Right lobe of liver (tissue), 6 donors: ENCODE measurements around the gene ALKBH1. TPM values are rescaled to one million over a fixed set of nuclear protein-coding genes. Genes with fewer than 3 reads are reported as not detected.

ENCODE experiments used
- ATAC-seq, 4 donors: fragments of 200-7000 bp; cut with Tn5 transposase; one replicate each; pipeline ENCODE4 v1.9.1; 2020; ENCODE audit warnings: mild to moderate bottlenecking in 4 of 4, moderate library complexity in 4 of 4
- DNase-seq, 3 donors: peaks; one replicate each; pipeline ENCODE4 v3.0.0-alpha.2; 2020
- H3K27ac ChIP-seq, 3 donors: fragments of 200-600 bp; one replicate each; pipeline ENCODE4 v1.8.0; 2022
- H3K27me3 ChIP-seq, 2 donors: fragments of 200-600 bp; one replicate each; pipeline ENCODE4 v1.8.0; 2022
- H3K36me3 ChIP-seq, 4 donors: fragments of 200-600 bp; sonication (generic) in 1 of 4; one replicate each; pipeline versions ENCODE4 v1.5.1 to v1.8.0; 2017 to 2022; ENCODE audit warnings: control low read depth in 1 of 4
- H3K4me1 ChIP-seq, 4 donors: fragments of 200-600 bp; sonication (generic) in 1 of 4; one replicate each; pipeline versions ENCODE4 v1.5.1 to v1.8.0; 2017 to 2022; ENCODE audit warnings: control low read depth in 1 of 4
- H3K4me3 ChIP-seq, 3 donors: fragments of 200-600 bp; one replicate each; pipeline ENCODE4 v1.8.0; 2022
- H3K9me3 ChIP-seq, 4 donors: fragments of 200-600 bp; sonication (generic) in 1 of 4; one replicate each; pipeline versions ENCODE4 v1.5.1 to v1.8.0; 2017 to 2022; ENCODE audit warnings: control low read depth in 1 of 4
- CTCF ChIP-seq, 4 donors: fragments of 200-600 bp in 3 of 4; fragments of 450-650 bp in 1 of 4; IDR thresholded peaks; one replicate each; pipeline versions ENCODE4 v1.5.1 to v1.8.0; 2016 to 2022; ENCODE audit warnings: antibody characterized with exemption in 4 of 4, mild to moderate bottlenecking in 2 of 4
- POLR2A ChIP-seq: fragments of 450-650 bp; IDR thresholded peaks from one replicate; pipeline ENCODE4 v1.6.1; 2017; ENCODE audit warnings: antibody characterized with exemption, mild to moderate bottlenecking
- WGBS: methylation state at CpG from one replicate; pipeline ENCODE4 v1.1.6; 2018; ENCODE audit warnings: low coverage, low lambda C conversion rate; ENCODE audit not compliant: insufficient coverage; ENCODE audit errors: missing lambda C conversion rate; 5-methylcytosine and 5-hydroxymethylcytosine counted together
- intact Hi-C, 2 donors: fragments of 100-400 bp; cut with DNase I; formaldehyde crosslinking; loops; one replicate each; pipeline versions ENCODE4 v1.11.2 to v1.14.1; 2022
- total RNA-seq, 6 experiments: library from RNA; depleted of rRNA in 2 of 6; stranded (reverse); fragments of >200 nt in 2 of 6; fragmentation: NEBNext Ultra II Directional in 3 of 6; extraction: Animal tissue kit (Norgen Biotek cat#: 25700) in 3 of 6; gene quantifications; one replicate each; pipeline versions ENCODE4 v1.1.0 to v1.2.4, GENCODE V29; 2016 to 2023
- donor health status: DM: no; HTN: yes; CAD: no.
- donor health status: DM: no; HTN: no; CAD: no.
- donor health status: DM: no; HTN: no; CAD: no.
- donor health status: DM: no; HTN: yes; CAD: no.
- donor health status: DM: no; HTN: yes; CAD: no.

ALKBH1 gene
- total RNA-seq, 6 experiments from 2014 or later: 4.9 to 7.1 (median 5.5) TPM

GRCh38 chr14:77657280-77657679, 50.5 kb downstream of the ALKBH1 start:
- Histone ChIP-seq H3K27ac (no peak overlapping the region), H3K36me3 (no peaks in the 10 kb centered on the region), H3K4me3 (no peak overlapping the region), H3K9me3 (no peaks in the 10 kb centered on the region), H3K4me1 (no peaks in the 10 kb centered on the region), H3K27me3 (no peaks in the 10 kb centered on the region)
- TF ChIP-seq POLR2A: no peak
- no peak for TF ChIP-seq CTCF (IDR thresholded peaks at IDR 0.05)
- 34% methylated on average over 5 of the region's 5 CpGs for WGBS
- ATAC-seq: peak; percentile 56 to 76 (median 60)
- DNase-seq: no peak
- intact Hi-C loops: loop anchor here in 1 of 2 donors (10.0 kb wide), 1 partner anchor 168 kb away; no protein-coding TSS in a partner anchor

- intact Hi-C loops: loop anchor here in 1 of 2 donors (10.0 kb wide), 1 partner anchor 171 kb away; no protein-coding TSS in a partner anchor
- no peak overlapping the region for H3K4me3 ChIP-seq
- no peak for TF ChIP-seq POLR2A
- DNase-seq (no peak), ATAC-seq (no peak)
- H3K36me3 ChIP-seq: no peaks in the 10 kb centered on the region
- no peaks in the 10 kb centered on the region for H3K9me3 ChIP-seq
- H3K27ac ChIP-seq: no peak overlapping the region
- H3K4me1 ChIP-seq: no peaks in the 10 kb centered on the region
- no peaks in the 10 kb centered on the region for H3K27me3 ChIP-seq
- 58% methylated on average over 5 of the region's 11 CpGs for WGBS
Measured at GRCh38 chr14:77654001-77654441, 53.8 kb downstream of the ALKBH1 start.

GRCh38 chr14:77649326-77649725, 58.5 kb downstream of the ALKBH1 start:
- TF ChIP-seq POLR2A (no peak), CTCF (IDR thresholded peaks at IDR 0.05) (no peak)
- whole genome bisulfite sequencing: 91% methylated on average over 3 of the region's 3 CpGs
- Histone ChIP-seq H3K4me1 (no peaks in the 10 kb centered on the region), H3K27ac (no peak overlapping the region), H3K9me3 (no peaks in the 10 kb centered on the region), H3K4me3 (no peak overlapping the region), H3K36me3 (no peaks in the 10 kb centered on the region), H3K27me3 (no peaks in the 10 kb centered on the region)
- no peak for DNase-seq
- intact Hi-C loops: no loop called here
- ATAC-seq: no peak

- Histone ChIP-seq H3K36me3 (no peaks in the 10 kb centered on the region), H3K4me3 (no peak overlapping the region), H3K4me1 (no peaks in the 10 kb centered on the region), H3K9me3 (no peaks in the 10 kb centered on the region), H3K27ac (no peak overlapping the region), H3K27me3 (no peaks in the 10 kb centered on the region)
- ATAC-seq (no peak), DNase-seq (no peak)
- intact Hi-C loops: no loop called here
- TF ChIP-seq CTCF (IDR thresholded peaks at IDR 0.05) (no peak), POLR2A (no peak)
- 50% methylated on average over 2 of the region's 2 CpGs for WGBS
Measured at GRCh38 chr14:77648520-77649200, 59.2 kb downstream of the ALKBH1 start.

- Histone ChIP-seq H3K36me3 (no peaks in the 10 kb centered on the region), H3K27me3 (no peaks in the 10 kb centered on the region), H3K4me3 (no peak overlapping the region), H3K27ac (no peak overlapping the region), H3K4me1 (no peaks in the 10 kb centered on the region), H3K9me3 (no peaks in the 10 kb centered on the region)
- intact Hi-C loops: no loop called here
- DNase-seq (no peak), ATAC-seq (no peak)
- TF ChIP-seq POLR2A (no peak), CTCF (IDR thresholded peaks at IDR 0.05) (no peak)
- 54% methylated on average over 2 of the region's 2 CpGs for WGBS
Measured at GRCh38 chr14:77647853-77648252, 60.0 kb downstream of the ALKBH1 start.
